K562 (cell line): ENCODE results near the gene CCDC136. TPM values are rescaled to one million over a fixed set of nuclear protein-coding genes. Genes with fewer than 3 reads are reported as not detected.

Experiments
- ATAC-seq: fragments of 200-7000 bp; cut with Tn5 transposase; 3 replicates; pipeline ENCODE4 v1.9.1; 2020; ENCODE audit warnings: moderate library complexity
- BruUV-seq: library from RNA; stranded (reverse); fragments of 400-500 nt; replicated peaks from 2 replicates; lab custom pipeline; 2021; lab: Mats Ljungman, UMichigan
- CTCF ChIA-PET: fragments of 300-600 bp; formaldehyde crosslinking; extraction: SDS; loops from one replicate; lab custom pipeline; 2021; ENCODE audit warnings: low intra/inter-chr PET ratio; lab: Yijun Ruan, JAX
- POLR2A ChIA-PET: fragments of 300-600, 350-650 bp; sonication (Branson Sonifier 250); formaldehyde crosslinking; extraction: SDS; loops from one replicate; lab custom pipeline; 2021; ENCODE audit warnings: antibody characterized with exemption, inconsistent platforms; lab: Yijun Ruan, JAX
- DNase-seq, 4 experiments: peaks; one replicate each; pipeline versions ENCODE4 v3.0.0 to v3.0.0-alpha.2; 2011 to 2018; ENCODE audit warnings: low spot score in 3 of 4, mixed read lengths in 3 of 4; ENCODE audit errors: extremely low read depth in 1 of 4
- FAIRE-seq: peaks from 2 replicates; lab custom pipeline; 2011; peaks lifted over from hg19 to GRCh38; lab: Jason Lieb, UNC
- H2AFZ ChIP-seq: 2 replicates; pipeline ENCODE4 v1.6.0; 2011; ENCODE audit warnings: low read depth, low read length, control low read depth, inconsistent platforms
- H3K27ac ChIP-seq: fragments of 200-600 bp; 3 replicates; pipeline ENCODE4 v1.8.0; 2011; ENCODE audit warnings: low read depth, mild to moderate bottlenecking, control low read depth, inconsistent platforms, low read length, moderate library complexity, mixed read lengths; ENCODE audit errors: extremely low read depth
- H3K27me3 ChIP-seq, 2 experiments: fragments of 300-600 bp in 1 of 2; 2 replicates in 1 of 2; 3 replicates in 1 of 2; pipeline versions ENCODE4 v1.6.0 to v1.8.0; 2011; ENCODE audit warnings: inconsistent platforms in 2 of 2, low read length in 2 of 2, mild to moderate bottlenecking in 1 of 2, mixed read lengths in 1 of 2, moderate library complexity in 1 of 2; ENCODE audit not compliant: control insufficient read depth in 2 of 2, insufficient read depth in 2 of 2
- H3K36me3 ChIP-seq: fragments of 300-600 bp; 3 replicates; pipeline ENCODE4 v1.8.0; 2011; ENCODE audit warnings: mild to moderate bottlenecking, low read length, inconsistent platforms; ENCODE audit not compliant: control insufficient read depth, insufficient read depth
- H3K4me1 ChIP-seq, 2 experiments: fragments of 200-600 bp in 1 of 2; replicated peaks in 1 of 2; 2 replicates in 1 of 2; 3 replicates in 1 of 2; pipeline versions ENCODE4 v1.5.1 to v1.8.0; 2011; ENCODE audit warnings: inconsistent platforms in 2 of 2, low read length in 2 of 2, mild to moderate bottlenecking in 1 of 2, mixed read lengths in 1 of 2, moderate library complexity in 1 of 2; ENCODE audit not compliant: control insufficient read depth in 2 of 2, insufficient read depth in 2 of 2
- H3K4me2 ChIP-seq: 2 replicates; pipeline ENCODE4 v1.6.1; 2011; ENCODE audit warnings: low read length, control low read depth, inconsistent platforms, mixed read lengths; ENCODE audit not compliant: insufficient read depth
- H3K4me3 ChIP-seq: fragments of 200-600 bp; sonication (generic), shearing (Covaris generic); 2 replicates; pipeline ENCODE4 v1.5.1; 2016; ENCODE audit warnings: control low read depth, inconsistent platforms
- H3K79me2 ChIP-seq: fragments of 200-600 bp; 3 replicates; pipeline ENCODE4 v1.8.0; 2011; ENCODE audit warnings: low read length, inconsistent platforms; ENCODE audit not compliant: control insufficient read depth, insufficient read depth
- H3K9ac ChIP-seq, 2 experiments: 2 replicates each; pipeline versions ENCODE4 v1.6.0 to v1.6.1; 2011; ENCODE audit warnings: low read depth in 2 of 2, low read length in 2 of 2, control low read depth in 1 of 2, inconsistent platforms in 1 of 2, mild to moderate bottlenecking in 1 of 2, mixed read lengths in 1 of 2; ENCODE audit not compliant: insufficient read depth in 1 of 2
- H3K9me1 ChIP-seq: one replicate; pipeline ENCODE4 v1.6.0; 2011; ENCODE audit warnings: inconsistent platforms, mild to moderate bottlenecking, low read length, moderate library complexity; ENCODE audit not compliant: control insufficient read depth, insufficient read depth
- H3K9me3 ChIP-seq: replicated peaks from 2 replicates; pipeline ENCODE4 v1.5.1; 2011; ENCODE audit warnings: low read depth, low read length, inconsistent platforms; ENCODE audit not compliant: control insufficient read depth, insufficient read depth
- H4K20me1 ChIP-seq: replicated peaks from 2 replicates; pipeline ENCODE4 v1.6.1; 2011; ENCODE audit warnings: low read length, inconsistent platforms, mixed read lengths; ENCODE audit not compliant: control insufficient read depth, insufficient read depth
- NR3C1 ChIP-seq: sonication (generic); formaldehyde crosslinking; IDR thresholded peaks from 2 replicates; pipeline ENCODE4 v1.8.1; 2022; ENCODE audit warnings: missing genetic modification reagents
- POLR2AphosphoS5 ChIP-seq: IDR thresholded peaks from 2 replicates; pipeline ENCODE4 v1.6.1; 2011; ENCODE audit warnings: mild to moderate bottlenecking, low read depth, low read length, moderate library complexity; ENCODE audit not compliant: control insufficient read depth, insufficient read depth
- RB1 ChIP-seq: fragments of 450-650 bp; IDR thresholded peaks from 2 replicates; pipeline ENCODE4 v1.6.1; 2017; ENCODE audit warnings: low read depth, mild to moderate bottlenecking
- RBFOX2 ChIP-seq: fragments of 200-400 bp; formaldehyde crosslinking; IDR thresholded peaks from 2 replicates; pipeline ENCODE4 v1.6.1; 2017; ENCODE audit warnings: low read depth, mild to moderate bottlenecking, low read length, moderate library complexity
- SAFB2 ChIP-seq: fragments of 200-400 bp; formaldehyde crosslinking; IDR thresholded peaks from 2 replicates; pipeline ENCODE4 v1.6.1; 2018; ENCODE audit warnings: borderline replicate concordance, low read length, low read depth, moderate library complexity; ENCODE audit not compliant: severe bottlenecking
- TSC22D4 ChIP-seq: fragments of 450-650 bp; IDR thresholded peaks from 2 replicates; pipeline ENCODE4 v1.6.1; 2016; ENCODE audit warnings: missing genetic modification characterization, missing biosample characterization, control low read depth
- ZFX ChIP-seq: sonication (generic); formaldehyde crosslinking; IDR thresholded peaks from 2 replicates; pipeline ENCODE4 v1.8.0; 2022; ENCODE audit warnings: mild to moderate bottlenecking, missing genetic modification reagents, moderate library complexity
- ZNF12 ChIP-seq: sonication (generic); formaldehyde crosslinking; IDR thresholded peaks from 2 replicates; pipeline ENCODE4 v1.4.0; 2020; ENCODE audit warnings: mild to moderate bottlenecking, missing genetic modification reagents
- ZNF3 ChIP-seq: fragments of 250-450 bp; sonication (Bioruptor Pico); IDR thresholded peaks from 2 replicates; pipeline ENCODE4 v1.5.0; 2021; ENCODE audit warnings: mild to moderate bottlenecking, moderate library complexity
- WGBS: fragments of 100-300 bp; shearing (Covaris generic); methylation state at CpG from one replicate; pipeline ENCODE4 v1.1.6; 2016; ENCODE audit warnings: low coverage, mixed read lengths; ENCODE audit not compliant: insufficient coverage; ENCODE audit errors: missing lambda C conversion rate; 5-methylcytosine and 5-hydroxymethylcytosine counted together
- in situ Hi-C: fragments of 300-500 bp; cut with MboI; formaldehyde crosslinking; loops from 4 replicates; pipeline ENCODE4 v1.15.0; 2018; ENCODE audit warnings: inconsistent platforms, mixed read lengths
- intact Hi-C: fragments of 100-400 bp; cut with micrococcal nuclease; formaldehyde crosslinking; loops from 2 replicates; pipeline ENCODE4 v1.14.2; 2022
- polyA plus RNA-seq, 8 experiments: library from polyadenylated mRNA; depleted of rRNA in 4 of 8; stranded (reverse) in 5 of 8; unstranded in 3 of 8; fragments of >200 nt; fragmentation: Nextera tagmentation in 2 of 8; fragmentation: Illumina TruSeq in 1 of 8; extraction: Ambion mirVana in 2 of 8; extraction: Trizol in 1 of 8; gene quantifications; 2 replicates each; pipeline versions ENCODE4 v1.2.1 to v1.2.3, GENCODE V29; 2011 to 2014; ENCODE audit warnings: inconsistent platforms in 1 of 8, missing spikeins in 1 of 8
- total RNA-seq, 7 experiments: library from RNA; depleted of rRNA in 6 of 7; stranded (reverse); fragments of >200 nt in 6 of 7; fragmentation: Illumina TruSeq in 2 of 7; extraction: Trizol in 2 of 7; gene quantifications; 2 replicates each; pipeline versions ENCODE4 v1.2.1 to v1.2.3, GENCODE V29; 2011 to 2021; ENCODE audit warnings: low replicate concordance in 1 of 7
- TF ChIP-seq, protein P1 (sequence below): fragments of 450-650 bp; formaldehyde crosslinking; IDR thresholded peaks from 2 replicates; pipeline ENCODE4 v1.4.0; 2020; ENCODE audit warnings: mild to moderate bottlenecking
- TF ChIP-seq, protein P2 (sequence below): fragments of 250-450 bp; sonication (Bioruptor Pico); IDR thresholded peaks from 2 replicates; pipeline ENCODE4 v1.5.0; 2021
- TF ChIP-seq, protein P3 (sequence below): sonication (generic); formaldehyde crosslinking; IDR thresholded peaks from 2 replicates; pipeline ENCODE4 v1.8.0; 2022; ENCODE audit warnings: missing genetic modification reagents, mild to moderate bottlenecking, moderate library complexity, borderline replicate concordance

CCDC136 gene
- total and polyA plus RNA-seq, 9 of the 15 experiments (the other 6 are each of a cell fraction or from before 2014, with no cell fraction given): 2.4 to 40.8 (median 26.5) TPM

DNA sequence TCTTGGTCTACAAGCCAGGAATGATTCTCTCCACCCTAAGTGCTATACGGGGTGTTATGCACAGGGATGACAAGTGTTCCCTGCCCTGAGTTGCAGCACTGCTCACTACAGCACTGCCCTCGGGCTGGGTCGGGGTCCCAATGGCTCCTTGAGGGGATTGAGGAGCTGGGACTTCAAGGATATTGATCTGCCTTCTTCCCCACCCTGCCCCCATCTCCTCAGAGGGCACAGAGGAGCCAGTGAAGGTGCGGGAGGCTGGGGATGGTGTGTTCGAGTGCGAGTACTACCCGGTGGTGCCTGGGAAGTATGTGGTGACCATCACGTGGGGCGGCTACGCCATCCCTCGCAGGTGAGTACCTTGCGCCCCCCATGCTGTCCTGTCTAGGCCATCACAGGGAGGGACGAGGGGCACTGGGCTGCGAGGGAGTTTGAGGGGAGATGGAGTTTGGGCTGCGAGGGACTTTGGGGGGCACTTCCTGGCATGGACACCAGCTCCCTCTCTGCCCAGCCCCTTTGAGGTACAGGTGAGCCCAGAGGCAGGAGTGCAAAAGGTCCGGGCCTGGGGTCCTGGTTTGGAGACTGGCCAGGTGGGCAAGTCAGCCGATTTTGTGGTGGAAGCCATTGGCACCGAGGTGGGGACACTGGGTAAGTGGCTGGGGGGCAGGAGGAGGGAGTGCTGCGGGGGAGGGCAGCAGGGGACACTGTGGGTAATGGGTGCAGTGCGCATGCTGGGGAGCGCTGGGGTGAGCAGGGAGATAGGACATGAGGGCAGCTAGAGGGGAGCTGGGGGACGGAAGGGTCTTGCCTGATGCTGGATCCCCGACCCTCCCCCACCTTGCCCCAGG is 48.8 kb downstream of the CCDC136 start:
- ChIA-PET CTCF (interaction anchor here (1.1 kb wide), 1 partner anchor 40 kb away, joined by 8 read pairs; no protein-coding TSS in a partner anchor), POLR2A (interaction anchor here (0.5 to 4.0 kb wide), 7 partner anchors 8 to 145 kb away, joined by 3 to 31 read pairs (median 3); no protein-coding TSS in a partner anchor)
- intact Hi-C loops (no loop called here), in situ Hi-C loops (no loop called here)
- Histone ChIP-seq H3K79me2 (no peaks in the 10 kb centered on the region), H3K4me3 (no peak overlapping the region), H3K27me3 (no peaks in the 10 kb centered on the region), H3K4me2 (no peak overlapping the region), H3K36me3 (peaks cover 100% of the 10 kb centered on the region; the same call in 2 of the 3 replicates), H3K9me1 (peaks cover 10% of the 10 kb centered on the region), H4K20me1 (peaks cover 25% of the 10 kb centered on the region), H2AFZ (no peak overlapping the region), H3K4me1 (peaks cover 0 to 56% of the 10 kb centered on the region in 2 experiments; a peak in 2 of 5 replicates), H3K9me3 (no peaks in the 10 kb centered on the region), H3K9ac (peak overlapping the region in 1 of 2 experiments; percentile 8; a peak in 1 of 4 replicates), H3K27ac (no peak overlapping the region)
- ATAC-seq: no peak
- 93% methylated on average over 18 of the region's 23 CpGs for WGBS
- no peak for DNase-seq
- FAIRE-seq: no peak
- TSS peak; percentile 16 for BruUV-seq
- TF ChIP-seq RB1: no peak
- TF ChIP-seq, protein P1, sequence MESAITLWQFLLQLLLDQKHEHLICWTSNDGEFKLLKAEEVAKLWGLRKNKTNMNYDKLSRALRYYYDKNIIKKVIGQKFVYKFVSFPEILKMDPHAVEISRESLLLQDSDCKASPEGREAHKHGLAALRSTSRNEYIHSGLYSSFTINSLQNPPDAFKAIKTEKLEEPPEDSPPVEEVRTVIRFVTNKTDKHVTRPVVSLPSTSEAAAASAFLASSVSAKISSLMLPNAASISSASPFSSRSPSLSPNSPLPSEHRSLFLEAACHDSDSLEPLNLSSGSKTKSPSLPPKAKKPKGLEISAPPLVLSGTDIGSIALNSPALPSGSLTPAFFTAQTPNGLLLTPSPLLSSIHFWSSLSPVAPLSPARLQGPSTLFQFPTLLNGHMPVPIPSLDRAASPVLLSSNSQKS (CRISPR knock-in tag): no peak
- no peak for TF ChIP-seq ZNF3
- TF ChIP-seq, protein P2, sequence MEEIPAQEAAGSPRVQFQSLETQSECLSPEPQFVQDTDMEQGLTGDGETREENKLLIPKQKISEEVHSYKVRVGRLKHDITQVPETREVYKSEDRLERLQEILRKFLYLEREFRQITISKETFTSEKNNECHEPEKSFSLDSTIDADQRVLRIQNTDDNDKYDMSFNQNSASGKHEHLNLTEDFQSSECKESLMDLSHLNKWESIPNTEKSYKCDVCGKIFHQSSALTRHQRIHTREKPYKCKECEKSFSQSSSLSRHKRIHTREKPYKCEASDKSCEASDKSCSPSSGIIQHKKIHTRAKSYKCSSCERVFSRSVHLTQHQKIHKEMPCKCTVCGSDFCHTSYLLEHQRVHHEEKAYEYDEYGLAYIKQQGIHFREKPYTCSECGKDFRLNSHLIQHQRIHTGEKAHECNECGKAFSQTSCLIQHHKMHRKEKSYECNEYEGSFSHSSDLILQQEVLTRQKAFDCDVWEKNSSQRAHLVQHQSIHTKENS (CRISPR knock-in tag): no peak
- peak; percentile 67 for TF ChIP-seq RBFOX2
- TF ChIP-seq ZNF12 (CRISPR knock-in tag): no peak
- TF ChIP-seq, protein P3, sequence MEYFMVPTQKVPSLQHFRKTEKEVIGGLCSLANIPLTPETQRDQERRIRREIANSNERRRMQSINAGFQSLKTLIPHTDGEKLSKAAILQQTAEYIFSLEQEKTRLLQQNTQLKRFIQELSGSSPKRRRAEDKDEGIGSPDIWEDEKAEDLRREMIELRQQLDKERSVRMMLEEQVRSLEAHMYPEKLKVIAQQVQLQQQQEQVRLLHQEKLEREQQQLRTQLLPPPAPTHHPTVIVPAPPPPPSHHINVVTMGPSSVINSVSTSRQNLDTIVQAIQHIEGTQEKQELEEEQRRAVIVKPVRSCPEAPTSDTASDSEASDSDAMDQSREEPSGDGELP (CRISPR knock-in tag): 0 out of 2 replicates have a peak, but pooled peaks have one; percentile 7
- no peak for TF ChIP-seq ZFX (CRISPR knock-in tag)
- TF ChIP-seq POLR2AphosphoS5: peak; percentile 7; the same call in 1 of the 2 replicates
- TF ChIP-seq SAFB2: no peak
- TF ChIP-seq TSC22D4 (tag): no peak
- no peak for TF ChIP-seq NR3C1 (CRISPR knock-in tag)
